GM19397 (cell line): ENCODE measurements around the gene TRAPPC12.

Experiments used
- ATAC-seq: cut with Tn5 transposase; IDR thresholded peaks from one replicate; pipeline ENCODE4 v1.9.1; 2021; ENCODE audit warnings: mild to moderate bottlenecking, moderate library complexity; ENCODE audit not compliant: unreplicated experiment

Gene TRAPPC12

GRCh38 chr2:3405876-3406275 lies 26.4 kb downstream of the TRAPPC12 start:
- ATAC-seq, result no peak

- no peak for ATAC-seq
Observed at GRCh38 chr2:3406501-3406900, 27.0 kb downstream of the TRAPPC12 start.

GRCh38 chr2:3408781-3409180 lies 29.3 kb downstream of the TRAPPC12 start:
- ATAC-seq, result no peak

- no peak for ATAC-seq
Observed at GRCh38 chr2:3409627-3410170, 30.2 kb downstream of the TRAPPC12 start.

GRCh38 chr2:3411103-3411502 lies 31.6 kb downstream of the TRAPPC12 start:
- no peak for ATAC-seq

GRCh38 chr2:3413697-3414096 lies 34.2 kb downstream of the TRAPPC12 start:
- ATAC-seq, result no peak

GRCh38 chr2:3414133-3414860 lies 34.8 kb downstream of the TRAPPC12 start:
- ATAC-seq, result no peak

GRCh38 chr2:3418766-3419404 lies 39.4 kb downstream of the TRAPPC12 start:
- no peak for ATAC-seq

GRCh38 chr2:3420076-3420768 lies 40.7 kb downstream of the TRAPPC12 start:
- ATAC-seq, result no peak

GRCh38 chr2:3420769-3421397 lies 41.4 kb downstream of the TRAPPC12 start:
- ATAC-seq, result no peak

- no peak for ATAC-seq
Observed at GRCh38 chr2:3421580-3421979, 42.1 kb downstream of the TRAPPC12 start.

- no peak for ATAC-seq
Observed at GRCh38 chr2:3422161-3422779, 42.8 kb downstream of the TRAPPC12 start.

GRCh38 chr2:3423492-3424170 lies 44.1 kb downstream of the TRAPPC12 start:
- ATAC-seq, result no peak

GRCh38 chr2:3424171-3424795 lies 44.8 kb downstream of the TRAPPC12 start:
- ATAC-seq, result no peak

- ATAC-seq, result no peak
Observed at GRCh38 chr2:3426615-3427014, 47.1 kb downstream of the TRAPPC12 start.

- no peak for ATAC-seq
Observed at GRCh38 chr2:3427272-3427671, 47.8 kb downstream of the TRAPPC12 start.

- ATAC-seq, result no peak
Observed at GRCh38 chr2:3428577-3428976, 49.1 kb downstream of the TRAPPC12 start.

GRCh38 chr2:3429066-3429610 lies 49.6 kb downstream of the TRAPPC12 start:
- ATAC-seq, result no peak

GRCh38 chr2:3430172-3430571 lies 50.7 kb downstream of the TRAPPC12 start:
- no peak for ATAC-seq
